GM12878 (cell line): ENCODE data around the gene TBC1D10A. TPM values are rescaled to one million over a fixed set of nuclear protein-coding genes. Genes with fewer than 3 reads are reported as not detected.
A peak's percentile ranks its signal among the peaks of the same experiment; 100 is the strongest.

ENCODE experiments used
- ATAC-seq: fragments of 200-7000 bp; cut with Tn5 transposase; 3 replicates; pipeline ENCODE4 v1.9.1; 2020; ENCODE audit warnings: mild to moderate bottlenecking, moderate library complexity
- BruUV-seq: library from RNA; stranded (reverse); fragments of 400-500 nt; replicated peaks from 2 replicates; lab custom pipeline; 2021; lab: Mats Ljungman, UMichigan
- CTCF ChIA-PET: fragments of 300-600 bp; sonication (Branson Sonifier 250); formaldehyde crosslinking; extraction: SDS; loops from one replicate; lab custom pipeline; 2021; ENCODE audit warnings: inconsistent platforms; lab: Yijun Ruan, JAX
- POLR2A ChIA-PET: fragments of 350-600 bp; formaldehyde crosslinking; extraction: SDS; loops from one replicate; lab custom pipeline; 2021; ENCODE audit warnings: inconsistent platforms; lab: Charles Lee
- RAD21 ChIA-PET: fragments of 300-600 bp; sonication (Branson Sonifier 250); formaldehyde crosslinking; loops from one replicate; lab custom pipeline; 2023; ENCODE audit warnings: antibody characterized with exemption; ENCODE audit not compliant: unreplicated experiment; lab: Charles Lee
- SMC1A ChIA-PET: fragments of 300-600 bp; sonication (Branson Sonifier 250); formaldehyde crosslinking; loops from one replicate; lab custom pipeline; 2023; ENCODE audit not compliant: unreplicated experiment, uncharacterized antibody; lab: Charles Lee
- DNase-seq: peaks from one replicate; pipeline ENCODE4 v3.0.0-alpha.2; 2011; ENCODE audit warnings: low read depth, low spot score
- FAIRE-seq: peaks from 3 replicates; lab custom pipeline; 2011; peaks lifted over from hg19 to GRCh38; lab: Jason Lieb, UNC
- H2AFZ ChIP-seq: 2 replicates; pipeline ENCODE4 v1.6.0; 2011; ENCODE audit warnings: low read depth, low read length, control low read depth; ENCODE audit not compliant: control insufficient read depth
- H3K27ac ChIP-seq: 2 replicates; pipeline ENCODE4 v1.5.1; 2011; ENCODE audit warnings: control low read depth; ENCODE audit not compliant: control insufficient read depth, insufficient read depth
- H3K27me3 ChIP-seq, 2 experiments: replicated peaks in 1 of 2; 2 replicates each; pipeline versions ENCODE4 v1.6.0 to v1.6.1; 2011; ENCODE audit warnings: low read length in 1 of 2; ENCODE audit not compliant: control insufficient read depth in 2 of 2, insufficient read depth in 2 of 2
- H3K36me3 ChIP-seq, 2 experiments: 2 replicates each; pipeline ENCODE4 v1.5.1; 2011; ENCODE audit warnings: low read length in 1 of 2; ENCODE audit not compliant: control insufficient read depth in 2 of 2, insufficient read depth in 2 of 2
- H3K4me1 ChIP-seq: 2 replicates; pipeline ENCODE4 v1.6.1; 2011; ENCODE audit warnings: mild to moderate bottlenecking, low read length, moderate library complexity, mixed read lengths; ENCODE audit not compliant: control insufficient read depth, insufficient read depth
- H3K4me2 ChIP-seq: 2 replicates; pipeline ENCODE4 v1.6.0; 2011; ENCODE audit warnings: control low read depth; ENCODE audit not compliant: control insufficient read depth, insufficient read depth
- H3K4me3 ChIP-seq: fragments of 200-600 bp; sonication (generic); 2 replicates; pipeline ENCODE4 v1.5.1; 2016
- H3K79me2 ChIP-seq: 2 replicates; pipeline ENCODE4 v1.6.0; 2011; ENCODE audit warnings: low read length; ENCODE audit not compliant: control insufficient read depth, insufficient read depth
- H3K9ac ChIP-seq: 2 replicates; pipeline ENCODE4 v1.8.0; 2011; ENCODE audit warnings: low read length, control low read depth, mixed read lengths; ENCODE audit not compliant: control insufficient read depth, insufficient read depth
- H3K9me3 ChIP-seq: replicated peaks from 3 replicates; pipeline ENCODE4 v1.5.1; 2011; ENCODE audit warnings: mild to moderate bottlenecking, low read length; ENCODE audit not compliant: control insufficient read depth, insufficient read depth
- H4K20me1 ChIP-seq: 2 replicates; pipeline ENCODE4 v1.6.0; 2011; ENCODE audit not compliant: control insufficient read depth, insufficient read depth
- BRCA1 ChIP-seq: IDR thresholded peaks from 2 replicates; pipeline ENCODE4 v1.6.1; 2011; ENCODE audit warnings: low read depth, low read length, improper control_type of control experiment
- CBX3 ChIP-seq: fragments of 200-600 bp; sonication (generic); IDR thresholded peaks from 2 replicates; pipeline ENCODE4 v1.6.1; 2016; ENCODE audit warnings: low read depth, borderline replicate concordance
- DPF2 ChIP-seq: fragments of 450-650 bp; IDR thresholded peaks from 2 replicates; pipeline ENCODE4 v1.6.1; 2017; ENCODE audit warnings: mild to moderate bottlenecking
- ESRRA ChIP-seq: IDR thresholded peaks from 2 replicates; pipeline ENCODE4 v1.6.1; 2012; ENCODE audit warnings: mild to moderate bottlenecking, low read length, improper control_type of control experiment
- ETV6 ChIP-seq, 2 experiments: fragments of 450-650 bp in 1 of 2; IDR thresholded peaks in 1 of 2; conservative IDR thresholded peaks in 1 of 2; 2 replicates each; pipeline ENCODE4 v1.6.1; 2014; ENCODE audit warnings: antibody characterized with exemption in 1 of 2, borderline replicate concordance in 1 of 2, low read depth in 1 of 2, mild to moderate bottlenecking in 1 of 2, moderate library complexity in 1 of 2
- GABPA ChIP-seq: IDR thresholded peaks from 2 replicates; pipeline ENCODE4 v1.6.1; 2014; ENCODE audit warnings: antibody characterized with exemption, low read depth, mild to moderate bottlenecking, inconsistent platforms
- HDAC6 ChIP-seq: fragments of 200-600 bp; sonication (generic); IDR thresholded peaks from one replicate; pipeline ENCODE4 v1.8.0; 2017; ENCODE audit warnings: antibody characterized with exemption; ENCODE audit not compliant: unreplicated experiment
- IRF4 ChIP-seq: IDR thresholded peaks from 2 replicates; pipeline ENCODE4 v1.6.1; 2011; ENCODE audit warnings: low read depth, low read length
- JUNB ChIP-seq: IDR thresholded peaks from 2 replicates; pipeline ENCODE4 v1.6.1; 2016; ENCODE audit warnings: antibody characterized with exemption, mild to moderate bottlenecking
- MXI1 ChIP-seq: fragments of 150-350 bp; IDR thresholded peaks from 2 replicates; pipeline ENCODE4 v1.6.1; 2011; ENCODE audit warnings: low read depth, mild to moderate bottlenecking, inconsistent platforms, low read length, improper control_type of control experiment
- PAX5 ChIP-seq: IDR thresholded peaks from 2 replicates; pipeline ENCODE4 v1.6.1; 2011; ENCODE audit warnings: low read depth, low read length, borderline replicate concordance
- SREBF1 ChIP-seq: IDR thresholded peaks from 2 replicates; pipeline ENCODE4 v1.6.1; 2012; ENCODE audit warnings: mild to moderate bottlenecking, low read length
- SRF ChIP-seq, 2 experiments: IDR thresholded peaks; 2 replicates each; pipeline ENCODE4 v1.6.1; 2011; ENCODE audit warnings: low read depth in 2 of 2, low read length in 2 of 2, mild to moderate bottlenecking in 1 of 2, moderate library complexity in 1 of 2
- STAT3 ChIP-seq: IDR thresholded peaks from 2 replicates; pipeline ENCODE4 v1.6.1; 2011; ENCODE audit warnings: low read depth, low read length, improper control_type of control experiment
- SUPT20H ChIP-seq: IDR thresholded peaks from 2 replicates; pipeline ENCODE4 v1.6.1; 2011; ENCODE audit warnings: low read depth, mild to moderate bottlenecking, low read length, moderate library complexity, borderline replicate concordance; ENCODE audit not compliant: control insufficient read depth
- TBL1XR1 ChIP-seq: IDR thresholded peaks from 2 replicates; pipeline ENCODE4 v1.6.1; 2012; ENCODE audit warnings: low read depth, low read length, improper control_type of control experiment
- TCF7 ChIP-seq: IDR thresholded peaks from 2 replicates; pipeline ENCODE4 v1.6.1; 2014; ENCODE audit warnings: antibody characterized with exemption, borderline replicate concordance
- ZSCAN29 ChIP-seq: fragments of 450-650 bp; IDR thresholded peaks from 2 replicates; pipeline ENCODE4 v1.6.1; 2017; ENCODE audit warnings: mild to moderate bottlenecking, moderate library complexity
- ZZZ3 ChIP-seq: IDR thresholded peaks from 2 replicates; pipeline ENCODE4 v1.6.1; 2011; ENCODE audit warnings: low read depth; ENCODE audit not compliant: control insufficient read depth, insufficient read length
- WGBS: methylation state at CpG from one replicate; pipeline ENCODE4 v1.1.6; 2016; ENCODE audit warnings: low lambda C conversion rate; ENCODE audit not compliant: insufficient replicate concordance, insufficient coverage; ENCODE audit errors: missing lambda C conversion rate; 5-methylcytosine and 5-hydroxymethylcytosine counted together
- in situ Hi-C: fragments of 300-500 bp; cut with MboI; formaldehyde crosslinking; loops from 9 replicates; pipeline ENCODE4 v1.14.3; 2018; ENCODE audit warnings: mixed read lengths
- intact Hi-C: fragments of 100-400 bp; cut with micrococcal nuclease; formaldehyde crosslinking; loops from one replicate; pipeline ENCODE4 v1.14.2; 2022; ENCODE audit not compliant: unreplicated experiment
- polyA plus RNA-seq, 11 experiments: library from polyadenylated mRNA; depleted of rRNA in 4 of 11; unstranded in 6 of 11; stranded (reverse) in 5 of 11; fragments of >200 nt; fragmentation: Nextera tagmentation in 4 of 11; fragmentation: Illumina TruSeq in 1 of 11; extraction: Ambion mirVana in 4 of 11; extraction: Trizol in 1 of 11; gene quantifications; 1 replicate in 1 of 11; 2 replicates in 10 of 11; pipeline versions ENCODE4 v1.2.1 to v1.2.3, GENCODE V29; 2011 to 2016; ENCODE audit warnings: inconsistent platforms in 2 of 11, missing spikeins in 2 of 11, low read depth in 1 of 11
- total RNA-seq, 4 experiments: library from RNA; depleted of rRNA in 3 of 4; stranded (reverse); fragments of >200 nt in 3 of 4; fragmentation: Illumina TruSeq in 1 of 4; extraction: Trizol in 1 of 4; gene quantifications; 2 replicates each; pipeline versions ENCODE4 v1.2.1 to v1.2.3, GENCODE V29; 2013 to 2021
- TF ChIP-seq, protein P1 (sequence below): fragments of 450-650 bp; conservative IDR thresholded peaks from 2 replicates; pipeline ENCODE4 v1.6.1; 2017; ENCODE audit warnings: mild to moderate bottlenecking, moderate library complexity
- TF ChIP-seq, protein P2 (sequence below): fragments of 150-350 bp; IDR thresholded peaks from 2 replicates; pipeline ENCODE4 v1.6.1; 2014; ENCODE audit warnings: mild to moderate bottlenecking, low read depth, low read length

The TBC1D10A gene
- total and polyA plus RNA-seq, 10 of the 15 experiments (the other 5 are each of a cell fraction or from before 2014, with no cell fraction given), result 0.27 to 25.7 (median 15.3) TPM

DNA sequence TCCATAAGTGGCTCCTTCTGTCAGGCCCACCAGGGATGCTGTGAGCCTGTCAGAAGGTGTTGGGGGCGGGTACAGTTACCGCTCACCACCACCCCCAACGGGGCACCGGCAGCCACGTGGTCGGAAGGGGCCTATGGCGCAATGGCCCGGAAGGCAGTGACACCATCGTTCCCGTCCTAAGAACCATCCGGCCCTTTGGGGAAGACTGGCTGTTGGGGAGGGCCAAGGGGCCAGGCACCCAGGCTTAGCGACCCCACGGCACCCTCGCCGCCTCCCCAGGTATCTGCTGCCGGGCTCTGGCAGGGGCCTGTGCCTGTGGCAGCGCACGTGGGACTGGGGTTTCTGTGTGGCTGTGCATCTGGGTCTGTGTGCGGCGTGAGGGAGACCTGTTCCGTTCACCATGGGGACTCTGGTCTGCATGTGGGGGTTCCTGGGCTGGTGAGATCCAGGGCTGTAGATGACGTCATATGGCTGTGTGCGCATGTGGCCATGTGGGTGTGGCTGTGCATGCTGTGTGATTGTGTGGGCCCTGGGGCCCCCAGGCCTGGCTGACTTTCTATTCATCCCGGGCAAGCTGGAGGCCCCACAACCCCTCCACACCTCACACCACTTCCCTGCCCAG lies 60.8 kb downstream of the TBC1D10A start (continued):
- TF ChIP-seq, protein P1, sequence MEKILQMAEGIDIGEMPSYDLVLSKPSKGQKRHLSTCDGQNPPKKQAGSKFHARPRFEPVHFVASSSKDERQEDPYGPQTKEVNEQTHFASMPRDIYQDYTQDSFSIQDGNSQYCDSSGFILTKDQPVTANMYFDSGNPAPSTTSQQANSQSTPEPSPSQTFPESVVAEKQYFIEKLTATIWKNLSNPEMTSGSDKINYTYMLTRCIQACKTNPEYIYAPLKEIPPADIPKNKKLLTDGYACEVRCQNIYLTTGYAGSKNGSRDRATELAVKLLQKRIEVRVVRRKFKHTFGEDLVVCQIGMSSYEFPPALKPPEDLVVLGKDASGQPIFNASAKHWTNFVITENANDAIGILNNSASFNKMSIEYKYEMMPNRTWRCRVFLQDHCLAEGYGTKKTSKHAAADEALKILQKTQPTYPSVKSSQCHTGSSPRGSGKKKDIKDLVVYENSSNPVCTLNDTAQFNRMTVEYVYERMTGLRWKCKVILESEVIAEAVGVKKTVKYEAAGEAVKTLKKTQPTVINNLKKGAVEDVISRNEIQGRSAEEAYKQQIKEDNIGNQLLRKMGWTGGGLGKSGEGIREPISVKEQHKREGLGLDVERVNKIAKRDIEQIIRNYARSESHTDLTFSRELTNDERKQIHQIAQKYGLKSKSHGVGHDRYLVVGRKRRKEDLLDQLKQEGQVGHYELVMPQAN, result 0 out of 2 replicates have a peak, but pooled peaks have one; percentile 38
- no peak for TF ChIP-seq STAT3
- TF ChIP-seq ETV6 (conservative IDR thresholded peaks at IDR 0.05 in 1 of 2, IDR thresholded peaks at IDR 0.05 in 1 of 2; ENCODE audit: borderline replicate concordance in 1 of 2, low read depth in 1 of 2), result no peak
- no peak for TF ChIP-seq IRF4
- no peak for TF ChIP-seq TCF7
- TF ChIP-seq CBX3, result no peak
- TF ChIP-seq MXI1, result no peak; the same call in 1 of the 2 replicates
- TF ChIP-seq JUNB, result no peak; the same call in 1 of the 2 replicates
- TF ChIP-seq SREBF1, result no peak

DNA sequence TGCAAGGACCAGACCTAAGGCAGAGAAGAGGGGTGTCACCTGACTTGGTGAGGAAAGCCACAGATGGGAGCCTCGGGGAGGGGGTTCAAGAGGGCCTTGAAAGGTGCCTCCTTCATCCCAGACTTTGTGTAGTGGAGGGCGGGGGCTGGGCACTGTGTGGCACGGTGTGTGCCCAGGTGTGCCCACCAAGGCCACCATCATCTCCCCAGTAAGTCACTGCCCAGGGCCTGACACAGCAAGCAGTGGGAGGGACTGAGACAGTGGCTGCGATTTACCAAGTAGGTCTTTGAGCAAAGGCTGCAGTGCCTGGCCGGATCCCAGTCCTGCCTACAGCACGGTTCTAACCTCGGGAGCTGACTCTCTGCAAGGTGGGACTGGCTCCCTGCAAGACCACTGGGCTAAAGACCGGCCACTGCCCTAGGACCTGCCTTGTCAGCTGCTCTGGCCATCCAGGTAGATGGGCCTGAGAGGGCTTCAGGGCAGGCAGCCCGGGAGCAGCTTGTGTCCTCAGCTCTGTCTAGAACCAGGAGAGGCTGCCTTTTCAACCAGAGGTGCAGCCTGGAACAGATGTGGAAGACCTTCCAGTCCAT lies 61.5 kb downstream of the TBC1D10A start:
- peaks cover 21% of the 10 kb centered on the region for H3K4me1 ChIP-seq
- H3K27me3 ChIP-seq, result no peaks in the 10 kb centered on the region
- ChIA-PET SMC1A (interaction anchor here (1.2 to 2.7 kb wide), 3 partner anchors 15 to 157 kb away, joined by 3 to 15 read pairs (median 10); no protein-coding TSS in a partner anchor), RAD21 (interaction anchor here (1.0 kb wide), 1 partner anchor 23 kb away, joined by 4 read pairs; no protein-coding TSS in a partner anchor), CTCF (interaction anchor here (0.7 to 3.3 kb wide), 5 partner anchors 19 to 132 kb away, joined by 3 to 69 read pairs (median 5); partner anchors contain the start of genes CASTOR1 and RNF215), POLR2A (no interaction called here)
- BruUV-seq, result no TSS peak
- H3K79me2 ChIP-seq, result peaks cover 18% of the 10 kb centered on the region
- FAIRE-seq, result no peak
- H3K9ac ChIP-seq, result no peak overlapping the region; the same call in 1 of the 2 replicates
- H2AFZ ChIP-seq, result peak overlapping the region; percentile 72
- H3K4me3 ChIP-seq, result no peak overlapping the region; the same call in 1 of the 2 replicates
- no peak for DNase-seq
- H4K20me1 ChIP-seq, result no peaks in the 10 kb centered on the region
- H3K4me2 ChIP-seq, result peak overlapping the region; percentile 91
- WGBS, result 74% methylated on average over 9 of the region's 9 CpGs
- no peak for ATAC-seq
- no peaks in the 10 kb centered on the region for H3K36me3 ChIP-seq
- intact Hi-C loops (no loop called here), in situ Hi-C loops (no loop called here)
- no peaks in the 10 kb centered on the region for H3K9me3 ChIP-seq
- no peak overlapping the region for H3K27ac ChIP-seq
- TF ChIP-seq BRCA1 (no peak), PAX5 (no peak), ZSCAN29 (no peak), ESRRA (no peak), HDAC6 (no peak), JUNB (no peak), SRF (IDR thresholded peaks at IDR 0.05; ENCODE audit: low read depth in 2 of 2, low read length in 2 of 2) (no peak), GABPA (no peak), SUPT20H (no peak), TBL1XR1 (no peak), ZZZ3 (no peak), DPF2 (no peak)
- TF ChIP-seq, protein P2, sequence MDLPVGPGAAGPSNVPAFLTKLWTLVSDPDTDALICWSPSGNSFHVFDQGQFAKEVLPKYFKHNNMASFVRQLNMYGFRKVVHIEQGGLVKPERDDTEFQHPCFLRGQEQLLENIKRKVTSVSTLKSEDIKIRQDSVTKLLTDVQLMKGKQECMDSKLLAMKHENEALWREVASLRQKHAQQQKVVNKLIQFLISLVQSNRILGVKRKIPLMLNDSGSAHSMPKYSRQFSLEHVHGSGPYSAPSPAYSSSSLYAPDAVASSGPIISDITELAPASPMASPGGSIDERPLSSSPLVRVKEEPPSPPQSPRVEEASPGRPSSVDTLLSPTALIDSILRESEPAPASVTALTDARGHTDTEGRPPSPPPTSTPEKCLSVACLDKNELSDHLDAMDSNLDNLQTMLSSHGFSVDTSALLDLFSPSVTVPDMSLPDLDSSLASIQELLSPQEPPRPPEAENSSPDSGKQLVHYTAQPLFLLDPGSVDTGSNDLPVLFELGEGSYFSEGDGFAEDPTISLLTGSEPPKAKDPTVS, result no peak
